IMR-90 (cell line): ENCODE results near the gene KLF17. TPM values are rescaled to one million over a fixed set of nuclear protein-coding genes. Genes with fewer than 3 reads are reported as not detected.

ENCODE experiments used
- microRNA-seq, 2 experiments: library from miRNA; stranded (forward) in 1 of 2; unstranded in 1 of 2; fragments of 10-50 nt in 1 of 2; fragments of <30 nt in 1 of 2; gene quantifications in 1 of 2; microRNA quantifications in 1 of 2; one replicate each; pipeline versions ENCODE3 to v1.1.0; 2013 to 2020; ENCODE audit not compliant: insufficient read depth in 1 of 2, insufficient read length in 1 of 2, unreplicated experiment in 1 of 2
- polyA plus RNA-seq, 3 experiments: library from polyadenylated mRNA; depleted of rRNA; stranded (reverse); fragments of >200 nt; gene quantifications; 2 replicates each; pipeline ENCODE4 v1.2.3, GENCODE V29; 2012; ENCODE audit warnings: low replicate concordance in 1 of 3
- small RNA-seq, 5 experiments: library from RNA; depleted of rRNA; stranded (forward); fragments of <200 nt; gene quantifications; one replicate each; pipeline ENCODE3, GENCODE V24; 2012
- total RNA-seq: library from RNA; depleted of rRNA; stranded (reverse); fragments of >200 nt; gene quantifications from 2 replicates; pipeline ENCODE4 v1.2.3, GENCODE V29; 2012; rRNA removed

KLF17 gene
- total and polyA plus RNA-seq, 2 of the 4 experiments (the other 2 are of a cell fraction): 0.17 to 0.36 TPM

Small RNAs within 50 kb of the gene (microRNA-seq; reads per million reads assigned to microRNA genes)
- gene AL035417.1 (ENCODE audit: insufficient read depth, insufficient read length) (not detected), gene OOSP1P1 (ENCODE audit: insufficient read depth, insufficient read length) (not detected), gene RF00019 (ENCODE audit: insufficient read depth, insufficient read length) (not detected), gene RN7SL479P (ENCODE audit: insufficient read depth, insufficient read length) (not detected)

Small RNAs within 50 kb of the gene (small RNA-seq; reads per million reads assigned to genes)
- gene AL035417.1 (0 reads per million in 5 experiments), gene OOSP1P1 (0 reads per million in 5 experiments), gene RF00019 (0 reads per million in 5 experiments), gene RN7SL479P (0 reads per million in 5 experiments)

Other genes with a start within 250 kb of the KLF17 start
- gene ARTN, start 185.0 kb upstream of the KLF17 start, total RNA-seq: not detected in 2 replicates
- gene ARTN, start 185.0 kb upstream of the KLF17 start, polyA plus RNA-seq (2012; rRNA removed): 0.23 and 0.29 TPM in 2 replicates
- 14.2 and 15.2 TPM in 2 replicates for gene IPO13, start 171.9 kb upstream of the KLF17 start, total RNA-seq
- gene IPO13, start 171.9 kb upstream of the KLF17 start, polyA plus RNA-seq (2012; rRNA removed): 18.7 and 19.0 TPM in 2 replicates
- 18.9 and 21.0 TPM in 2 replicates for gene DPH2, start 148.8 kb upstream of the KLF17 start, total RNA-seq
- 32.2 and 38.0 TPM in 2 replicates for gene DPH2, start 148.8 kb upstream of the KLF17 start, polyA plus RNA-seq (2012; rRNA removed)
- 72.1 and 80.3 TPM in 2 replicates for gene ATP6V0B, start 143.9 kb upstream of the KLF17 start, total RNA-seq
- gene ATP6V0B, start 143.9 kb upstream of the KLF17 start, polyA plus RNA-seq (2012; rRNA removed): 169 and 209 TPM in 2 replicates
- 57.2 and 60.8 TPM in 2 replicates for gene B4GALT2, start 139.6 kb upstream of the KLF17 start, total RNA-seq
- 52.3 and 74.7 TPM in 2 replicates for gene B4GALT2, start 139.6 kb upstream of the KLF17 start, polyA plus RNA-seq (2012; rRNA removed)
- gene CCDC24, start 127.2 kb upstream of the KLF17 start, total RNA-seq: 1.4 and 1.7 TPM in 2 replicates
- gene CCDC24, start 127.2 kb upstream of the KLF17 start, polyA plus RNA-seq (2012; rRNA removed): 4.3 and 4.6 TPM in 2 replicates
- gene SLC6A9, start 87.4 kb upstream of the KLF17 start, total RNA-seq: 1.9 and 2.0 TPM in 2 replicates
- gene SLC6A9, start 87.4 kb upstream of the KLF17 start, polyA plus RNA-seq (2012; rRNA removed): 6.2 and 6.6 TPM in 2 replicates
- gene KLF18, start 22.8 kb downstream of the KLF17 start, total RNA-seq: not detected in 2 replicates
- not detected in 2 replicates for gene KLF18, start 22.8 kb downstream of the KLF17 start, polyA plus RNA-seq (2012; rRNA removed)
- 18.1 and 22.2 TPM in 2 replicates for gene DMAP1, start 94.7 kb downstream of the KLF17 start, total RNA-seq
- 34.3 and 39.4 TPM in 2 replicates for gene DMAP1, start 94.7 kb downstream of the KLF17 start, polyA plus RNA-seq (2012; rRNA removed)
- gene ERI3, start 236.4 kb downstream of the KLF17 start, total RNA-seq: 55.3 and 56.6 TPM in 2 replicates
- gene ERI3, start 236.4 kb downstream of the KLF17 start, polyA plus RNA-seq (2012; rRNA removed): 70.9 and 75.7 TPM in 2 replicates